Muscle layer of duodenum (tissue), 2 donors: ENCODE results near the gene LDLRAD4.

Experiments
- H3K27ac ChIP-seq: one replicate; pipeline ENCODE4 v1.7.0; 2013; ENCODE audit warnings: mild to moderate bottlenecking, low read length
- H3K27me3 ChIP-seq: one replicate; pipeline ENCODE4 v1.7.0; 2013; ENCODE audit warnings: low read depth, mild to moderate bottlenecking, control low read depth, low read length
- H3K36me3 ChIP-seq, 2 donors: one replicate each; pipeline ENCODE4 v1.7.0; 2013; ENCODE audit warnings: low read length in 2 of 2, control low read depth in 1 of 2, mild to moderate bottlenecking in 1 of 2; ENCODE audit not compliant: insufficient read depth in 2 of 2, control insufficient read depth in 1 of 2
- H3K4me1 ChIP-seq, 2 donors: one replicate each; pipeline ENCODE4 v1.7.0; 2013; ENCODE audit warnings: low read length in 2 of 2, mild to moderate bottlenecking in 2 of 2, control low read depth in 1 of 2, moderate library complexity in 1 of 2; ENCODE audit not compliant: insufficient read depth in 2 of 2, control insufficient read depth in 1 of 2
- H3K4me3 ChIP-seq, 2 donors: one replicate each; pipeline ENCODE4 v1.7.0; 2013; ENCODE audit warnings: low read length in 2 of 2, low read depth in 1 of 2, mild to moderate bottlenecking in 1 of 2
- H3K9me3 ChIP-seq, 2 donors: one replicate each; pipeline ENCODE4 v1.7.0; 2013; ENCODE audit warnings: low read length in 2 of 2, control low read depth in 1 of 2, mild to moderate bottlenecking in 1 of 2; ENCODE audit not compliant: control insufficient read depth in 1 of 2
- donor health status: healthy.

The LDLRAD4 gene

DNA sequence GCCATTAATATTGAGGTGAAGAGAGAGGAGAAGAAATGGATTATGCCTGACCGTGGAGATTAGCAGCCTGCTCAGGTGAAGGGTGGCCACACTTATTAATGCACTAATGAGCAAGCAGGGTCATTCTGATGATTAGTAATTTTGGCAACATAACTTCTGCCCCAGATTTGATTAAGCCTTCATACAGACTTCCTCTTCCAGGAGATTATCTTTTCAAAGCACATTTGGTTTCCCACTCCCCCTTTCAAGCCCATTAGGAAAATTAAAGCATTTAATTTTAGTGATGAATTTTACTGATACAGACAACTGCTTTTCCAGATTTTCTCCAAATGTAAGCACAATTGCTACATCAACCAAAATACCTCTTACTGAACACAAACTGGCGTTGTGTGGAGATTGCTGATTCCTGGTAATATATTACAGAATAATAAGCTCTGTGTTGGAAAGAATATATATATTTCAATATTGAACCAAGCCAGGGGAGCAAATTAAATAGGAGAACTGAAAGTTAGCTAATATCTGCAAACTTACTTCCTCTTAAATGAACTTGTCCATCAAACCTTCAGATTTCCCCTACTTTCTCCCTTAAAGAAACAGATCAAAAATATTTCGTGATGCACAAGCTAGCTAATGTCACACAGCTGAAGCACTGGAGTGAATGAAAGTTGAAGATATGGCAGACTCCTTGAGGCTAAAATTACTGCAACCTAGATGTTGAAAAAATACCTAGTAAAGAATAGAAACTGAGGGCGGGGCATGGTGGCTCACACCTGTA, 367.0 kb downstream of the LDLRAD4 start:
- Histone ChIP-seq H3K27ac (no peak overlapping the region), H3K36me3 (no peaks in the 10 kb centered on the region), H3K4me1 (peaks cover 0 to 4% of the 10 kb centered on the region in 2 donors), H3K4me3 (no peak overlapping the region), H3K9me3 (no peaks in the 10 kb centered on the region), H3K27me3 (no peaks in the 10 kb centered on the region)

DNA sequence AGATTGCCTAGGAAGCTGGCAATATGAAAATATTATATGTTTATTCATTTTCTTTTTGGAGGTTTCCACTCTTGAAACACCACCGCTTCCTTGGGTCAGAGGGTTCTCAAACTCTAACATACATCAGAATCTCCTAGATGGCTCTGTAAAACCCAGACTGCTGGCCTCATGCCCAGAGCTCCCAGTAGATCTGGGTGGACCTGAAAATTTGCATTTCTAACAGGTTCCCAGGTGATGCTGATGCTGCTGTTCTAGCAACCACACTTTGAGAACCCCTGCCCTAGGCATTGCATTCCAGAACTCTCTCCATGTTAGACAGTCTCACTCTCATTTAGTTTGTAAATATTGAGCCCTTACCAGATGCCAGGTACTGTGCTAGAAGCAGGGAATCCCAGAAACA, 368.4 kb downstream of the LDLRAD4 start:
- H3K4me1 ChIP-seq = no peaks in the 10 kb centered on the region
- H3K36me3 ChIP-seq = no peaks in the 10 kb centered on the region
- H3K27me3 ChIP-seq = no peaks in the 10 kb centered on the region
- H3K4me3 ChIP-seq = no peak overlapping the region
- H3K27ac ChIP-seq = no peak overlapping the region
- no peaks in the 10 kb centered on the region for H3K9me3 ChIP-seq

DNA sequence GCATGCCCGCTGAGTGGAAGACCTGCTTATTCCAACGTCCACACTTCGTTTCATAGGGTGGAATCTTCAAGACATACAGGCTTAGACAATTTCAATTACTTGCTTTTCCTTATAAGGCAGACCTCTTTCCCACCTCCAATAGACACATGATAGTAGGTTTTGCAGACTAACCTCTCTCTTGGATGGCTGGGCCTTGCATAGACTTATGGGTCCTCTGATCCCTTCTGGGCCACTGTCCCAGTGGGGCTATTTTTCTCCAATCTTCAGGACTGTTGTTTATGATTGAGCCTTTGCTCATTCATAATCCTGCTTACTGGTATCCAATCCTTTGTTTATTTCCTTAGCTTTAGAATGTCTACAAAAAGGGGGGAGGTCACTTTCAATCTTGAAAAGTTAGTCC, 368.9 kb downstream of the LDLRAD4 start:
- H3K36me3 ChIP-seq = no peaks in the 10 kb centered on the region
- H3K4me1 ChIP-seq = no peaks in the 10 kb centered on the region
- H3K4me3 ChIP-seq = no peak overlapping the region
- no peaks in the 10 kb centered on the region for H3K27me3 ChIP-seq
- no peaks in the 10 kb centered on the region for H3K9me3 ChIP-seq
- H3K27ac ChIP-seq = no peak overlapping the region

DNA sequence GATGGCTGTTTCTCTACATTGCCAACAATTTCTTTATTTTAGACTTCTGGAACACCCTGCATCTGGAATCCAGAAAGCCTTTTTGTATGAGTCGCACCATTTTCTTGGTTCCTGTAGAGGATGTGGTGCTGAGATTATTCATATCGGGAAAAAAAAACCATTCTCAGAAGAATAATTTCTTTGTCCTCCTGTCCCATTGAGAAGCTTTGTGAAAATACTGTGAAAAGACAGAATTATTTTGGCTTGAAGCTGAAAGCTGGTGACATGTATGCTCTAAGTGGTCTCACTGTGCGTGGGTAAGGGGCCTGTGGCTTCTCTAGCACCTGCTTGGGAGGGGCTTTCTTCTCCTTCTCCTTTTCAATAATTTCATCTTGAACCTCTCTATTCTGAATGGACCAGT, 369.4 kb downstream of the LDLRAD4 start:
- H3K9me3 ChIP-seq = no peaks in the 10 kb centered on the region
- no peak overlapping the region for H3K27ac ChIP-seq
- no peaks in the 10 kb centered on the region for H3K36me3 ChIP-seq
- no peaks in the 10 kb centered on the region for H3K27me3 ChIP-seq
- no peak overlapping the region for H3K4me3 ChIP-seq
- H3K4me1 ChIP-seq = no peaks in the 10 kb centered on the region

DNA sequence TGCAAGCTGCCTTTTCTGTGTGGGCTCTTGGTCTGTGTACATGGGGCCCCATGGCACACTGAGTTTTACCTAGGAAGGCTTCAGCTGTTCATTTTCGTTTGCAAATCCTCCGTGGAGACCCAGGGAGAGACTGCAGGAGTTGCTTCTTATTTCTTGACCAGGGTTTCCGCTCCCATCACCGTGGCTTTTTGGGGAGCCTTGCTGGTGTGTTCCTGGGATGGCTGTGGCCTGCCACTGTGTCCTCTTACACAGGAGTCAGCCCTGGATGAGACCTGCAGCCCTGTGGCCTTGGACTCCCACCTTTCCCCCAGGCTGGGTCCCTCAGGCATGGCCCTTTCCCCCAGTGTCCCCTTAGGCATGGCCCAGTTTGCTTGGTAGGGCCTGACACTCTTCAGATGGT, 370.8 kb downstream of the LDLRAD4 start:
- Histone ChIP-seq H3K27me3 (no peaks in the 10 kb centered on the region), H3K4me1 (no peaks in the 10 kb centered on the region), H3K36me3 (no peaks in the 10 kb centered on the region), H3K4me3 (no peak overlapping the region), H3K27ac (no peak overlapping the region), H3K9me3 (no peaks in the 10 kb centered on the region)

DNA sequence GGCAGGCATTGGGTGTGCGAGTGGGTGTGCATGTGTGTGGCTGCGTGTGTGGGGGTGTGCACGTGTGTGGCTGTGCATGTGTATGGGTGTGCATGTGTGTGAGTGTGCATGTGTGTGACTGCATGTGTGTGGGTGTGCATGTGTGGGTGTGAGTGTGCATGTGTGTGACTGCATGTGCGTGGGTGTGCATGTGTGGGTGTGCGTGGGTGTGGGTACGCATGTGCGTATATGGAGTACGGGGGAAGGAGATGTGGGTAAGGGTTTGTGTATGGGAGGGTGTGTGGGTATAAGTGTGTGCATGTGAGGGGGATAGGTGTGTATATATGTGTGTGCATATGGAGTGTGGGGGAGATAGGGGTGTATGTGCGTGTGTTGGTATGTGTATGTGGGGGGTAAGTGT, 371.4 kb downstream of the LDLRAD4 start:
- no peaks in the 10 kb centered on the region for H3K27me3 ChIP-seq
- no peaks in the 10 kb centered on the region for H3K36me3 ChIP-seq
- no peaks in the 10 kb centered on the region for H3K4me1 ChIP-seq
- no peak overlapping the region for H3K4me3 ChIP-seq
- H3K27ac ChIP-seq = no peak overlapping the region
- H3K9me3 ChIP-seq = no peaks in the 10 kb centered on the region

DNA sequence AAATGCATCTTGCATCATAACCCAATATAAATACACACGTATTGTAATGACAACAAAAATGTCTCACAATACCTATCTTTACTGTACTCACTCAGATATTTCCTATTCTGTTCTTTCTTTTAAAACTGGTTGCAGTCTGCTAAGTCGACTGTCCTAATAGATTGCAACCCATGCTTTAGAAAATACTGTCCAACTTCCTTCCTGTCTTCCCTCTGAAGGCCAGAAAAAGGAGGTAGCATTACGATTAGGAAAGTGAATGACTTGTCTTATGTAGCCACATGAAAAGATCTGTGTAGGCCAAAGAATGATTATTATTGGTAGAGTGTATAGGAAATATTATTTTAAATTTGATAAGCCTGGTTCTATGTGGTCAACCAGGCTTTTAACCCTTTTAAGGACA, 373.7 kb downstream of the LDLRAD4 start:
- no peak overlapping the region for H3K27ac ChIP-seq
- peaks cover 10 to 12% of the 10 kb centered on the region in 2 donors for H3K9me3 ChIP-seq
- H3K4me1 ChIP-seq = no peaks in the 10 kb centered on the region
- H3K27me3 ChIP-seq = no peaks in the 10 kb centered on the region
- H3K4me3 ChIP-seq = no peak overlapping the region
- H3K36me3 ChIP-seq = no peaks in the 10 kb centered on the region

DNA sequence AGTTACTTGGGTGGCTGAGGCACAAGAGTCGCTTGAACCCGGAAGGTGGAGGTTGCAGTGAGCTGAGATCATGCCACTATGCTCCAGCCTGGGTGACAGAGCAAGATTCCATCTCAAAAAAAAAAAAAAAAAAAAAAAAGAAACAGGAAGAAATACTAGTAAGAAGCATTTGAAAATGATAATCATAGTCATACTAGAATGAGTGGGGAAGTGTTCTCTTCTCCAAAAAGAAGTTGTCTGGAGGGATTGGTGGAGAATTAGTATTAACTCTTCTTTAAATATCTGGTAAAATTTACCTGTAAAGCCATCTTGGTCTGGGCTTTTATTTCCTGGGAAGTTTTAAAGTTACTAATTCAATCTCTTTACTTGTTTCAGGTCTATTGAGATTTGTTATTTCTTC, 376.0 kb downstream of the LDLRAD4 start:
- Histone ChIP-seq H3K4me1 (no peaks in the 10 kb centered on the region), H3K27ac (no peak overlapping the region), H3K36me3 (no peaks in the 10 kb centered on the region)

DNA sequence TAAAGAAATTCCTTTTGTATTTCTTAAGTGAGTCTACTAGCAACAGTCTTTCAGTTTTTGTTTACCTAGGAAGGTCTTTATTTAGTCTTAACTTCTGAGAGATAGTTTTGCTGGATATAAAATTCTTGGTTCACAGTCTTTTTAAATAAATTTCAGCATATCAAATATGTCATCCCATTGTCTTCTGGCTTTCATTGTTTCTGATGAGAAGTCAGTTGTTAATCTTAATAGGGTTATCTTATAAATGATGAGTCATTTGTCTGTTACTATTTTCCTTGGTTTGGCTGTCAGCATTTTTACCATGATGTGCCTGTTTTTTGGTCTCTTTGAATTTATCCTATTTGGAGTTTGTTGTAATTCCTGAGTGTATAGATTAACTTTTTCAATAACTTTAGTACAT, 378.5 kb downstream of the LDLRAD4 start:
- Histone ChIP-seq H3K9me3 (peaks cover 19 to 22% of the 10 kb centered on the region in 2 donors), H3K36me3 (no peaks in the 10 kb centered on the region), H3K27me3 (no peaks in the 10 kb centered on the region), H3K4me3 (no peak overlapping the region), H3K4me1 (no peaks in the 10 kb centered on the region), H3K27ac (no peak overlapping the region)

More for the DNA sequence above, 376.0 kb downstream of the LDLRAD4 start:
- no peaks in the 10 kb centered on the region for H3K27me3 ChIP-seq
- H3K9me3 ChIP-seq = peaks cover 19 to 22% of the 10 kb centered on the region in 2 donors
- no peak overlapping the region for H3K4me3 ChIP-seq

DNA sequence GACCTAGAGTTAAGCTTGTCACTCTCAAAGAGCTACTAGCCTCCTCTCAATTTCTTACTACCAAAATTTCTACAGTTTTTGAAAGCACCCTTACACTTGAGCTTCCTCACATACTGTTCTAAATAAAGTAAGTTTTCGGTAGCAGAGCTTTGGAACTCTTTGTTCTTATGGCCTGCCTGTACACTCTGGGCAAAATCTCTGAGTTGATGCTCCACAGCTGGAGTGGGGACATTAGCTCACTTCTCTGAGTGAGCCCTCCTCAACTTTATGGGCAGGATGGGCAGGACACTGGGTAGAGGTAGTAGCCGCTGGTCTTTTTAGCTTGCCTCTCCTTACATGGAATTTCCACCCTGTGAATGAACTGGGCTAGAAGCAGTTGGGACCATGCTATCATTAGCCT, 380.0 kb downstream of the LDLRAD4 start:
- H3K36me3 ChIP-seq = no peaks in the 10 kb centered on the region
- no peaks in the 10 kb centered on the region for H3K27me3 ChIP-seq
- H3K4me3 ChIP-seq = no peak overlapping the region
- peaks cover 19 to 22% of the 10 kb centered on the region in 2 donors for H3K9me3 ChIP-seq
- H3K27ac ChIP-seq = no peak overlapping the region
- H3K4me1 ChIP-seq = no peaks in the 10 kb centered on the region

DNA sequence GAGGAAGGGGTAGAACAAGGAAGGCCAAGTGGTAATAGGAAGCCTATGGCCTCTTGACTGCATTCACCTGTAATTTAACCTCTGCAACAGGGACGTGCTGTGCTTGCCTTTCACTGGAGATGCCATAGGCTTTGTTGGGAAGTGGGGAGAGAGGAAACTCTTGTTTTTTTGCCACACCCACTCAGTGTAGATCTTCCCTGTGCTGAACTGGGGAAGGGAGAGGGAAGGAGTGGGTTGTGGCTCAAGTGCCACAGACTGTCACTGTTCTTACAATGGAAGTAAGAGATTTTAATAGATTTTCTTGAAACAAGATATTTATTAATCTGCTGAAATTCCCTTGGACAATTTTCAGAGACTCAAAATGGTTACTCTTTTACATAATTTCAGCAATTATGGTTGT, 380.5 kb downstream of the LDLRAD4 start:
- Histone ChIP-seq H3K27me3 (no peaks in the 10 kb centered on the region), H3K4me1 (no peaks in the 10 kb centered on the region), H3K4me3 (no peak overlapping the region), H3K27ac (no peak overlapping the region), H3K36me3 (no peaks in the 10 kb centered on the region), H3K9me3 (peaks cover 19 to 22% of the 10 kb centered on the region in 2 donors)
